ENCODE results near the gene CD86. TPM values are rescaled to one million over a fixed set of nuclear protein-coding genes. Genes with fewer than 3 reads are reported as not detected.

The CD86 gene
- total and polyA plus RNA-seq, 3 donors from 2014 or later: 3.2 to 4.5 (median 3.4) TPM

- intact Hi-C loops (cut with DNase I; ENCODE audit: low total_unique reads): no loop called here
- Histone ChIP-seq H3K4me3 (no peak overlapping the region), H3K9me3 (no peaks in the 10 kb centered on the region), H3K27ac (no peak overlapping the region), H3K36me3 (ENCODE audit: low read depth, missing control alignments) (no peaks in the 10 kb centered on the region), H3K4me1 (no peaks in the 10 kb centered on the region), H3K27me3 (no peaks in the 10 kb centered on the region)
- no peak for DNase-seq
- WGBS, 2 donors: 79 to 81% methylated on average over 1 of the region's 1 CpG
- TF ChIP-seq POLR2A (IDR thresholded peaks at IDR 0.05) (no peak), CTCF (IDR thresholded peaks at IDR 0.05) (no peak)
Measured at GRCh38 chr3:122100083-122100482, 44.9 kb downstream of the CD86 start.

GRCh38 chr3:122100591-122101463 lies 45.7 kb downstream of the CD86 start:
- 42 to 51% methylated on average over 8 of the region's 8 CpGs for WGBS, 2 donors
- intact Hi-C loops (cut with DNase I; ENCODE audit: low total_unique reads): no loop called here
- no peak for DNase-seq
- TF ChIP-seq CTCF (IDR thresholded peaks at IDR 0.05): no peak
- TF ChIP-seq POLR2A (IDR thresholded peaks at IDR 0.05): no peak
- H3K9me3 ChIP-seq: no peaks in the 10 kb centered on the region
- no peak overlapping the region for H3K27ac ChIP-seq
- no peak overlapping the region for H3K4me3 ChIP-seq
- H3K36me3 ChIP-seq (ENCODE audit: low read depth, missing control alignments): no peaks in the 10 kb centered on the region
- H3K4me1 ChIP-seq: no peaks in the 10 kb centered on the region
- H3K27me3 ChIP-seq: no peaks in the 10 kb centered on the region

GRCh38 chr3:122101646-122102045 lies 46.5 kb downstream of the CD86 start:
- H3K9me3 ChIP-seq: no peaks in the 10 kb centered on the region
- TF ChIP-seq CTCF (IDR thresholded peaks at IDR 0.05) (no peak), POLR2A (IDR thresholded peaks at IDR 0.05) (no peak)
- H3K4me1 ChIP-seq: no peaks in the 10 kb centered on the region
- no peaks in the 10 kb centered on the region for H3K36me3 ChIP-seq (ENCODE audit: low read depth, missing control alignments)
- H3K27ac ChIP-seq: no peak overlapping the region
- H3K27me3 ChIP-seq: no peaks in the 10 kb centered on the region
- intact Hi-C loops (cut with DNase I; ENCODE audit: low total_unique reads): no loop called here
- 51 to 73% methylated on average over 3 of the region's 3 CpGs for WGBS, 2 donors
- no peak overlapping the region for H3K4me3 ChIP-seq
- DNase-seq: no peak

- WGBS, 2 donors: 90 to 95% methylated on average over 4 of the region's 4 CpGs
- DNase-seq: no peak
- Histone ChIP-seq H3K36me3 (ENCODE audit: low read depth, missing control alignments) (no peaks in the 10 kb centered on the region), H3K27ac (no peak overlapping the region), H3K4me1 (no peaks in the 10 kb centered on the region), H3K27me3 (no peaks in the 10 kb centered on the region), H3K9me3 (no peaks in the 10 kb centered on the region), H3K4me3 (no peak overlapping the region)
- TF ChIP-seq CTCF (IDR thresholded peaks at IDR 0.05) (no peak), POLR2A (IDR thresholded peaks at IDR 0.05) (no peak)
- intact Hi-C loops (cut with DNase I; ENCODE audit: low total_unique reads): no loop called here
Measured at GRCh38 chr3:122102191-122102935, 47.2 kb downstream of the CD86 start.
